SK-N-SH (cell line): Measurements from ENCODE around the gene IMPDH2. TPM values are rescaled to one million over a fixed set of nuclear protein-coding genes. Genes with fewer than 3 reads are reported as not detected.

Source experiments
- CTCF ChIA-PET: fragments of 300-600, 350-600 bp; formaldehyde crosslinking; extraction: SDS; loops from one replicate; lab custom pipeline; 2021; lab: Yijun Ruan, JAX
- POLR2A ChIA-PET: fragments of 350-600 bp; sonication (Branson Sonifier 250); formaldehyde crosslinking; extraction: SDS; loops from one replicate; lab custom pipeline; 2020; ENCODE audit warnings: antibody characterized with exemption, inconsistent platforms; lab: Yijun Ruan, JAX
- DNase-seq: peaks from one replicate; pipeline ENCODE4 v3.0.0; 2012
- H2AFZ ChIP-seq: fragments of 200-600 bp; sonication (generic); 2 replicates; pipeline ENCODE4 v1.8.1; 2016; ENCODE audit warnings: antibody characterized with exemption, mild to moderate bottlenecking, low read depth
- H3F3A ChIP-seq: fragments of 200-600 bp; sonication (generic); replicated peaks from 2 replicates; pipeline ENCODE3; 2016; ENCODE audit warnings: antibody characterized with exemption, mild to moderate bottlenecking; ENCODE audit not compliant: insufficient read depth
- H3K27ac ChIP-seq, 2 experiments: fragments of 200-500 bp in 1 of 2; fragments of 200-600 bp in 1 of 2; sonication (Bioruptor generic) in 1 of 2; sonication (generic), shearing (Covaris generic) in 1 of 2; 2 replicates each; pipeline versions ENCODE4 v1.5.1 to v1.6.1; 2014 to 2016; ENCODE audit warnings: low read depth in 2 of 2, inconsistent platforms in 1 of 2, low read length in 1 of 2, mild to moderate bottlenecking in 1 of 2, mixed read lengths in 1 of 2
- H3K27me3 ChIP-seq: fragments of 200-600 bp; sonication (generic), shearing (Covaris generic); 2 replicates; pipeline ENCODE4 v1.6.1; 2016; ENCODE audit warnings: mixed run types; ENCODE audit not compliant: insufficient read depth
- H3K36me3 ChIP-seq, 2 experiments: fragments of 200-500 bp in 1 of 2; fragments of 200-600 bp in 1 of 2; sonication (Bioruptor generic) in 1 of 2; sonication (generic) in 1 of 2; replicated peaks in 1 of 2; 2 replicates each; pipeline versions ENCODE3 to v1.5.1; 2014 to 2016; ENCODE audit warnings: low read length in 1 of 2, mild to moderate bottlenecking in 1 of 2; ENCODE audit not compliant: insufficient read depth in 2 of 2, control insufficient read depth in 1 of 2
- H3K4me1 ChIP-seq, 2 experiments: fragments of 200-500 bp in 1 of 2; fragments of 200-600 bp in 1 of 2; sonication (Bioruptor generic) in 1 of 2; sonication (generic), shearing (Covaris generic) in 1 of 2; 2 replicates each; pipeline versions ENCODE4 v1.5.1 to v1.6.1; 2014 to 2016; ENCODE audit warnings: low read depth in 1 of 2, low read length in 1 of 2, mixed run types in 1 of 2; ENCODE audit not compliant: insufficient read depth in 2 of 2, control insufficient read depth in 1 of 2
- H3K4me2 ChIP-seq: fragments of 200-600 bp; sonication (generic), shearing (Covaris generic); 2 replicates; pipeline ENCODE4 v1.6.1; 2017; ENCODE audit warnings: mixed run types
- H3K4me3 ChIP-seq, 2 experiments: fragments of 200-500 bp in 1 of 2; fragments of 200-600 bp in 1 of 2; sonication (Bioruptor generic) in 1 of 2; sonication (generic), shearing (Covaris generic) in 1 of 2; 2 replicates each; pipeline versions ENCODE4 v1.5.1 to v1.8.1; 2014 to 2016; ENCODE audit warnings: low read depth in 2 of 2, inconsistent platforms in 1 of 2, low read length in 1 of 2, mild to moderate bottlenecking in 1 of 2, mixed read lengths in 1 of 2, moderate library complexity in 1 of 2
- H3K79me2 ChIP-seq: fragments of 200-600 bp; sonication (generic); 2 replicates; pipeline ENCODE4 v1.8.1; 2017; ENCODE audit warnings: mild to moderate bottlenecking; ENCODE audit not compliant: insufficient read depth
- H3K9ac ChIP-seq: fragments of 200-600 bp; sonication (generic); 2 replicates; pipeline ENCODE4 v1.6.1; 2017; ENCODE audit warnings: mixed run types
- H3K9me2 ChIP-seq: fragments of 200-600 bp; sonication (generic); 2 replicates; pipeline ENCODE4 v1.6.1; 2017; ENCODE audit warnings: mixed run types
- H3K9me3 ChIP-seq: fragments of 200-600 bp; sonication (generic); 2 replicates; pipeline ENCODE4 v1.6.1; 2017; ENCODE audit warnings: mixed run types, mild to moderate bottlenecking, moderate library complexity
- H4K20me1 ChIP-seq: fragments of 200-600 bp; sonication (generic); 2 replicates; pipeline ENCODE4 v1.6.1; 2017; ENCODE audit warnings: mild to moderate bottlenecking, mixed run types; ENCODE audit not compliant: insufficient read depth
- CHD2 ChIP-seq: fragments of 150-350 bp; IDR thresholded peaks from 2 replicates; pipeline ENCODE4 v1.6.1; 2018; ENCODE audit warnings: low read length; ENCODE audit not compliant: partially characterized antibody
- CTCF ChIP-seq: fragments of 200-600 bp; sonication (generic); IDR thresholded peaks from 2 replicates; pipeline ENCODE4 v1.6.1; 2017; ENCODE audit warnings: antibody characterized with exemption, mild to moderate bottlenecking, moderate library complexity
- GATA2 ChIP-seq: sonication (generic); formaldehyde crosslinking; IDR thresholded peaks from 2 replicates; pipeline ENCODE4 v1.5.0; 2020; ENCODE audit warnings: mild to moderate bottlenecking, missing genetic modification reagents
- JUND ChIP-seq: IDR thresholded peaks from 2 replicates; pipeline ENCODE4 v1.4.0; 2012
- POLR2AphosphoS5 ChIP-seq: IDR thresholded peaks from 2 replicates; pipeline ENCODE4 v1.6.1; 2012; ENCODE audit warnings: low read depth, low read length
- WGBS: methylation state at CpG from one replicate; pipeline ENCODE4 v1.1.6; 2017; ENCODE audit warnings: low lambda C conversion rate; 5-methylcytosine and 5-hydroxymethylcytosine counted together
- polyA plus RNA-seq, 3 experiments: library from polyadenylated mRNA; depleted of rRNA; stranded (reverse); fragments of >200 nt; gene quantifications; 2 replicates each; pipeline ENCODE4 v1.2.3, GENCODE V29; 2012
- TF ChIP-seq, protein P1 (sequence below): IDR thresholded peaks from 2 replicates; pipeline ENCODE4 v1.6.1; 2012; ENCODE audit warnings: mild to moderate bottlenecking, low read depth, low read length, moderate library complexity

The IMPDH2 gene
- polyA plus RNA-seq, 1 of the 3 experiments (the other 2 are of a cell fraction): 305 TPM

DNA sequence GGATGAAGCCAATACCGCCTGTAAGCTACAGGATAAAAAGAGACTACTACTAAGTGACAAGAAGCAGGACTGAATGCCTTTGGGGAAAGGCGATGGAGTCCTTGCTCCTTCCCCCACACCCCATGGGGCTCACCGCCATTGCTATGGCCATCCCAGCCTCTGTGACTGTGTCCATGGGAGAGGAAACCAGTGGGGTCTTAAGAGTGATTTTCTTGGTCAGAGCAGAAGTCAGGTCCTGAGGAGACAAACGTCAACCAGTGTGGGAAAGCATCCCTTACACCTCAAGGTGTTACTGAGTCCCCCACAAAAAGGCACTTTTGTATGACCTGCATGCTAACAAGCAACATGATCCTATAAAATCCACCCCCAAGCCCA is 913 bp downstream of the IMPDH2 start:
- Histone ChIP-seq H3K27me3 (no peaks in the 10 kb centered on the region), H3K79me2 (peaks cover 56% of the 10 kb centered on the region), H3K36me3 (peaks cover 69% of the 10 kb centered on the region in 2 experiments), H3K9ac (peak overlapping the region; percentile 82), H3F3A (peaks cover 58% of the 10 kb centered on the region), H4K20me1 (no peaks in the 10 kb centered on the region), H3K9me2 (no peaks in the 10 kb centered on the region), H3K27ac (peak overlapping the region in 1 of 2 experiments; percentile 82; a peak in 2 of 4 replicates), H3K9me3 (no peaks in the 10 kb centered on the region), H3K4me2 (peak overlapping the region; percentile 97), H2AFZ (no peak overlapping the region), H3K4me3 (peak overlapping the region; percentile 83 to 87), H3K4me1 (peaks cover 10 to 32% of the 10 kb centered on the region in 2 experiments; a peak in 3 of 4 replicates)
- peak; percentile 4 for DNase-seq
- POLR2A ChIA-PET: interaction anchor here (1.8 to 2.3 kb wide), 3 partner anchors 8 to 65 kb away, joined by 14 to 18 read pairs (median 16); partner anchors contain the start of genes QRICH1 and WDR6
- CTCF ChIA-PET: interaction anchor here (1.1 to 1.5 kb wide), 5 partner anchors 9 to 40 kb away, joined by 3 to 8 read pairs (median 5); partner anchors contain the start of gene WDR6
- TF ChIP-seq GATA2 (CRISPR knock-in tag) (no peak), JUND (0 out of 2 replicates have a peak, but pooled peaks have one; percentile 7), CTCF (no peak)
- 75% methylated on average over 4 of the region's 4 CpGs for WGBS

GRCh38 chr3:49027634-49028033 is 1.6 kb downstream of the IMPDH2 start:
- TF ChIP-seq POLR2AphosphoS5: no peak; the same call in 1 of the 2 replicates
- TF ChIP-seq, protein P1, sequence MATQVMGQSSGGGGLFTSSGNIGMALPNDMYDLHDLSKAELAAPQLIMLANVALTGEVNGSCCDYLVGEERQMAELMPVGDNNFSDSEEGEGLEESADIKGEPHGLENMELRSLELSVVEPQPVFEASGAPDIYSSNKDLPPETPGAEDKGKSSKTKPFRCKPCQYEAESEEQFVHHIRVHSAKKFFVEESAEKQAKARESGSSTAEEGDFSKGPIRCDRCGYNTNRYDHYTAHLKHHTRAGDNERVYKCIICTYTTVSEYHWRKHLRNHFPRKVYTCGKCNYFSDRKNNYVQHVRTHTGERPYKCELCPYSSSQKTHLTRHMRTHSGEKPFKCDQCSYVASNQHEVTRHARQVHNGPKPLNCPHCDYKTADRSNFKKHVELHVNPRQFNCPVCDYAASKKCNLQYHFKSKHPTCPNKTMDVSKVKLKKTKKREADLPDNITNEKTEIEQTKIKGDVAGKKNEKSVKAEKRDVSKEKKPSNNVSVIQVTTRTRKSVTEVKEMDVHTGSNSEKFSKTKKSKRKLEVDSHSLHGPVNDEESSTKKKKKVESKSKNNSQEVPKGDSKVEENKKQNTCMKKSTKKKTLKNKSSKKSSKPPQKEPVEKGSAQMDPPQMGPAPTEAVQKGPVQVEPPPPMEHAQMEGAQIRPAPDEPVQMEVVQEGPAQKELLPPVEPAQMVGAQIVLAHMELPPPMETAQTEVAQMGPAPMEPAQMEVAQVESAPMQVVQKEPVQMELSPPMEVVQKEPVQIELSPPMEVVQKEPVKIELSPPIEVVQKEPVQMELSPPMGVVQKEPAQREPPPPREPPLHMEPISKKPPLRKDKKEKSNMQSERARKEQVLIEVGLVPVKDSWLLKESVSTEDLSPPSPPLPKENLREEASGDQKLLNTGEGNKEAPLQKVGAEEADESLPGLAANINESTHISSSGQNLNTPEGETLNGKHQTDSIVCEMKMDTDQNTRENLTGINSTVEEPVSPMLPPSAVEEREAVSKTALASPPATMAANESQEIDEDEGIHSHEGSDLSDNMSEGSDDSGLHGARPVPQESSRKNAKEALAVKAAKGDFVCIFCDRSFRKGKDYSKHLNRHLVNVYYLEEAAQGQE: no peak
- TF ChIP-seq CHD2: peak; percentile 8
- 0 out of 2 replicates have a peak, but pooled peaks have one; percentile 12 for TF ChIP-seq JUND
- POLR2A ChIA-PET: interaction anchor here (0.6 to 2.3 kb wide), 4 partner anchors 7 to 16 kb away, joined by 3 to 18 read pairs (median 3); partner anchors contain the start of gene DALRD3
- H3K27ac ChIP-seq: 0 out of 4 replicates have a peak overlapping the region, but pooled peaks of 1 of the 2 experiments have one; percentile 9
- H3K36me3 ChIP-seq: peaks cover 66 to 69% of the 10 kb centered on the region in 2 experiments
- H3K4me3 ChIP-seq: peak overlapping the region in 1 of 2 experiments; percentile 87; a peak in 1 of 4 replicates
- no peaks in the 10 kb centered on the region for H3K9me3 ChIP-seq
- peak overlapping the region; percentile 97 for H3K4me2 ChIP-seq
- peaks cover 57% of the 10 kb centered on the region for H3F3A ChIP-seq
- no peak overlapping the region for H3K9ac ChIP-seq
- 100% methylated on average over 5 of the region's 9 CpGs for WGBS
- peaks cover 62% of the 10 kb centered on the region for H3K79me2 ChIP-seq
- H2AFZ ChIP-seq: no peak overlapping the region
- no peaks in the 10 kb centered on the region for H4K20me1 ChIP-seq
- DNase-seq: no peak
- H3K27me3 ChIP-seq: no peaks in the 10 kb centered on the region
- H3K4me1 ChIP-seq: peaks cover 10 to 37% of the 10 kb centered on the region in 2 experiments; a peak in 3 of 4 replicates
- CTCF ChIA-PET: interaction anchor here (3.6 kb wide), 1 partner anchor 21 kb away, joined by 14 read pairs; the partner anchor contains the start of gene WDR6
- no peaks in the 10 kb centered on the region for H3K9me2 ChIP-seq
